IMR-90 (cell line): ENCODE results near the gene SET. TPM values are rescaled to one million over a fixed set of nuclear protein-coding genes. Genes with fewer than 3 reads are reported as not detected.

Experiments used
- ATAC-seq: fragments of 200-7000 bp; cut with Tn5 transposase; 2 replicates; pipeline ENCODE4 v1.9.1; 2020; ENCODE audit warnings: low read depth, mild to moderate bottlenecking, moderate library complexity
- BruUV-seq: library from RNA; stranded (reverse); fragments of 400-500 nt; replicated peaks from 2 replicates; lab custom pipeline; 2021; lab: Mats Ljungman, UMichigan
- CTCF ChIA-PET: fragments of 300-600 bp; formaldehyde crosslinking; extraction: SDS; loops from one replicate; lab custom pipeline; 2021; ENCODE audit warnings: antibody characterized with exemption; lab: Yijun Ruan, JAX
- POLR2A ChIA-PET: fragments of 300-600 bp; sonication (Branson Sonifier 250); formaldehyde crosslinking; loops from one replicate; lab custom pipeline; 2022; ENCODE audit warnings: antibody characterized with exemption; ENCODE audit not compliant: unreplicated experiment; lab: Charles Lee
- DNase-seq: peaks from one replicate; pipeline ENCODE4 v3.0.0; 2013
- H2AFZ ChIP-seq: replicated peaks from 2 replicates; pipeline ENCODE3; 2013; ENCODE audit warnings: low read length, mild to moderate bottlenecking; ENCODE audit not compliant: poor library complexity
- H2AK5ac ChIP-seq: 2 replicates; pipeline ENCODE4 v1.6.1; 2013; ENCODE audit warnings: low read depth, low read length, inconsistent platforms
- H2AK9ac ChIP-seq: replicated peaks from 2 replicates; pipeline ENCODE3; 2013; ENCODE audit warnings: mild to moderate bottlenecking, low read depth, low read length, moderate library complexity; ENCODE audit not compliant: poor library complexity
- H2BK120ac ChIP-seq: 2 replicates; pipeline ENCODE4 v1.6.1; 2013; ENCODE audit warnings: low read depth, low read length, inconsistent platforms
- H2BK15ac ChIP-seq: 3 replicates; pipeline ENCODE4 v1.6.1; 2013; ENCODE audit warnings: low read depth, low read length, inconsistent platforms
- H2BK20ac ChIP-seq: 2 replicates; pipeline ENCODE4 v1.6.1; 2013; ENCODE audit warnings: low read depth, mild to moderate bottlenecking, inconsistent platforms, low read length, moderate library complexity
- H2BK5ac ChIP-seq: 2 replicates; pipeline ENCODE4 v1.6.1; 2013; ENCODE audit warnings: mild to moderate bottlenecking, low read depth, low read length, inconsistent platforms; ENCODE audit not compliant: poor library complexity, severe bottlenecking
- H3K14ac ChIP-seq: replicated peaks from 2 replicates; pipeline ENCODE4 v1.6.1; 2013; ENCODE audit warnings: low read depth, low read length, inconsistent platforms
- H3K18ac ChIP-seq: 2 replicates; pipeline ENCODE4 v1.6.1; 2013; ENCODE audit warnings: low read depth, low read length, control low read depth
- H3K23ac ChIP-seq: 2 replicates; pipeline ENCODE4 v1.6.1; 2013; ENCODE audit warnings: low read depth, low read length, inconsistent platforms
- H3K27ac ChIP-seq: 2 replicates; pipeline ENCODE4 v1.5.1; 2013; ENCODE audit warnings: mild to moderate bottlenecking, control low read depth, low read length; ENCODE audit not compliant: insufficient read depth
- H3K27me3 ChIP-seq: 2 replicates; pipeline ENCODE4 v1.6.1; 2013; ENCODE audit warnings: low read length; ENCODE audit not compliant: control insufficient read depth, insufficient read depth
- H3K36me3 ChIP-seq: 2 replicates; pipeline ENCODE4 v1.6.1; 2013; ENCODE audit warnings: low read length, mixed read lengths; ENCODE audit not compliant: control insufficient read depth, insufficient read depth
- H3K4ac ChIP-seq: 2 replicates; pipeline ENCODE4 v1.6.1; 2013; ENCODE audit warnings: low read depth, low read length, inconsistent platforms
- H3K4me1 ChIP-seq: 2 replicates; pipeline ENCODE4 v1.6.1; 2013; ENCODE audit warnings: low read length, mixed read lengths; ENCODE audit not compliant: control insufficient read depth, insufficient read depth
- H3K4me2 ChIP-seq: 2 replicates; pipeline ENCODE4 v1.6.1; 2013; ENCODE audit warnings: low read depth, mild to moderate bottlenecking, control low read depth, low read length, moderate library complexity
- H3K4me3 ChIP-seq: 2 replicates; pipeline ENCODE4 v1.5.1; 2013; ENCODE audit warnings: low read depth, mild to moderate bottlenecking, control low read depth, low read length, moderate library complexity; ENCODE audit not compliant: insufficient read depth
- H3K56ac ChIP-seq: 2 replicates; pipeline ENCODE4 v1.6.1; 2013; ENCODE audit warnings: low read length, inconsistent platforms; ENCODE audit not compliant: insufficient read depth; ENCODE audit errors: extremely low read depth
- H3K79me1 ChIP-seq, 2 experiments: 2 replicates each; pipeline ENCODE4 v1.6.1; 2013; ENCODE audit warnings: low read length in 2 of 2, inconsistent platforms in 1 of 2, low read depth in 1 of 2
- H3K9ac ChIP-seq: 2 replicates; pipeline ENCODE4 v1.6.1; 2013; ENCODE audit warnings: low read depth, low read length, control low read depth
- H3K9me1 ChIP-seq: 2 replicates; pipeline ENCODE4 v1.6.1; 2013; ENCODE audit warnings: low read length, inconsistent platforms; ENCODE audit not compliant: insufficient read depth
- H3K9me3 ChIP-seq: 2 replicates; pipeline ENCODE4 v1.6.1; 2013; ENCODE audit warnings: low read length; ENCODE audit not compliant: control insufficient read depth, insufficient read depth
- H4K20me1 ChIP-seq: 2 replicates; pipeline ENCODE4 v1.6.1; 2013; ENCODE audit warnings: low read length, inconsistent platforms; ENCODE audit not compliant: insufficient read depth
- H4K5ac ChIP-seq: 2 replicates; pipeline ENCODE4 v1.6.1; 2013; ENCODE audit warnings: mild to moderate bottlenecking, low read depth, low read length, control low read depth
- H4K8ac ChIP-seq, 2 experiments: 2 replicates each; pipeline ENCODE4 v1.6.1; 2013; ENCODE audit warnings: low read depth in 2 of 2, low read length in 2 of 2, control low read depth in 1 of 2, inconsistent platforms in 1 of 2
- H4K91ac ChIP-seq: 2 replicates; pipeline ENCODE4 v1.6.1; 2013; ENCODE audit warnings: low read depth, low read length, inconsistent platforms; ENCODE audit not compliant: insufficient read depth
- BHLHE40 ChIP-seq: fragments of 150-350 bp; IDR thresholded peaks from 2 replicates; pipeline ENCODE4 v1.6.1; 2016; ENCODE audit warnings: mild to moderate bottlenecking, low read depth, low read length
- CEBPB ChIP-seq: IDR thresholded peaks from 2 replicates; pipeline ENCODE4 v1.6.1; 2012; ENCODE audit warnings: low read depth, low read length, improper control_type of control experiment
- CHD1 ChIP-seq: IDR thresholded peaks from 2 replicates; pipeline ENCODE4 v1.6.1; 2012; ENCODE audit warnings: low read depth, low read length, improper control_type of control experiment
- FOS ChIP-seq: fragments of 150-350 bp; IDR thresholded peaks from 2 replicates; pipeline ENCODE4 v1.6.1; 2016; ENCODE audit warnings: low read depth, low read length
- MAZ ChIP-seq: IDR thresholded peaks from 2 replicates; pipeline ENCODE4 v1.6.1; 2012; ENCODE audit warnings: low read depth, mild to moderate bottlenecking, low read length, improper control_type of control experiment, moderate library complexity, borderline replicate concordance
- MXI1 ChIP-seq: IDR thresholded peaks from 2 replicates; pipeline ENCODE4 v1.6.1; 2012; ENCODE audit warnings: low read depth, mild to moderate bottlenecking, low read length, moderate library complexity, borderline replicate concordance
- NFE2L2 ChIP-seq: fragments of 150-350 bp; IDR thresholded peaks from 2 replicates; pipeline ENCODE4 v1.6.1; 2016; ENCODE audit warnings: low read depth, mild to moderate bottlenecking, low read length
- RAD21 ChIP-seq: IDR thresholded peaks from 2 replicates; pipeline ENCODE4 v1.6.1; 2012; ENCODE audit warnings: low read length, improper control_type of control experiment
- RCOR1 ChIP-seq: IDR thresholded peaks from 2 replicates; pipeline ENCODE4 v1.6.1; 2012; ENCODE audit warnings: mild to moderate bottlenecking, low read length, improper control_type of control experiment; ENCODE audit not compliant: insufficient replicate concordance
- SMC3 ChIP-seq: fragments of 150-350 bp; IDR thresholded peaks from 2 replicates; pipeline ENCODE4 v1.6.1; 2016; ENCODE audit warnings: low read depth, mild to moderate bottlenecking, antibody characterized with exemption, low read length, moderate library complexity
- WGBS, 2 experiments: methylation state at CpG; one replicate each; pipeline versions ENCODE4 v1.1.5 to v1.1.7; 2013; ENCODE audit warnings: missing lambda C conversion rate in 2 of 2; ENCODE audit not compliant: insufficient read length in 1 of 2; ENCODE audit errors: extremely low coverage in 2 of 2; 5-methylcytosine and 5-hydroxymethylcytosine counted together
- dilution Hi-C: fragments of 300-500 bp; cut with HindIII; formaldehyde crosslinking; loops from one replicate; pipeline ENCODE4 v1.14.3; 2018; ENCODE audit warnings: low sequenced_read_pairs; ENCODE audit not compliant: unreplicated experiment
- in situ Hi-C: fragments of 300-500 bp; cut with MboI; formaldehyde crosslinking; loops from 3 replicates; pipeline ENCODE4 v1.14.3; 2019; ENCODE audit warnings: low sequenced_read_pairs, inconsistent platforms, mixed read lengths
- intact Hi-C: fragments of 100-400 bp; cut with micrococcal nuclease; formaldehyde crosslinking; loops from 2 replicates; pipeline ENCODE4 v1.10.0; 2022
- polyA plus RNA-seq, 3 experiments: library from polyadenylated mRNA; depleted of rRNA; stranded (reverse); fragments of >200 nt; gene quantifications; 2 replicates each; pipeline ENCODE4 v1.2.3, GENCODE V29; 2012; ENCODE audit warnings: low replicate concordance in 1 of 3
- total RNA-seq: library from RNA; depleted of rRNA; stranded (reverse); fragments of >200 nt; gene quantifications from 2 replicates; pipeline ENCODE4 v1.2.3, GENCODE V29; 2012

SET gene
- total and polyA plus RNA-seq, 2 of the 4 experiments (the other 2 are of a cell fraction) = 104 to 182 TPM

DNA sequence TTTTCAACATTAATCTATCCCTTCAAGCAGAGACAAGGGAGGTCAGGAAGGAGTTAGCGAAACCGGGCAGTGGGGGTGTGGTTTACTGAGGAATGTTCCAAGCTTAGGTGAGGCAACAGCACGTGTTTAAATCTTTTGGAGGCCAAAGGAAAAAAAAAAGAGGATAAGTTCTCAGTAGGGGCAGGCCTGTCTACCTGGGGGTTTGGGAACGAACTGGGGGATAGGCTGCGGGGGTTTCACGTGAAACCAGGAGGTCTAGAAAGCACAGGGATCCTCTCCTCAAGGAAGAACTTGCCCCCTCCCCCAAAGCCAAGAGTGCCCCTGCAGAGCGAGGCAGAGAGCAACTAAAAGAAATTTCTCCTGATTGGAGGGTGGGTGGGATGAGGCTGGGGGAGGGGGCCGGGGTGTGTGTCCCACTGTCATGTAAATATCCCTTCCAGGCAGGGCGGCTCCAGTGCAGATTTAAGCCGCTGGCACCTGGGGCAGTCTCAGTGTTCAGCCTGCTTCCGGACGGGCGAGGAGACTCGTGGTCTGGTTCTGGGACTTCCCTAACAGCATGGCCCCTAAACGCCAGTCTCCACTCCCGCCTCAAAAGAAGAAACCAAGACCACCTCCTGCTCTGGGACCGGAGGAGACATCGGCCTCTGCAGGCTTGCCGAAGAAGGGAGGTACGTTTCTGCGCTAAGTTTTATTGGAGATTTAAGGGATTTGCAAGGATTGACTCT is 5.5 kb upstream of the SET start:
- peak overlapping the region; percentile 46; the same call in 1 of the 2 replicates for H2BK20ac ChIP-seq
- H2AFZ ChIP-seq = peak overlapping the region; percentile 82
- H3K79me1 ChIP-seq = peaks cover 27 to 52% of the 10 kb centered on the region in 2 experiments
- peak; percentile 34 for ATAC-seq
- 0 out of 3 replicates have a peak overlapping the region, but pooled peaks have one; percentile 29 for H2BK15ac ChIP-seq
- peak overlapping the region; percentile 93 for H3K4me2 ChIP-seq
- H3K4ac ChIP-seq = peak overlapping the region; percentile 98
- peak overlapping the region; percentile 43 for H3K18ac ChIP-seq
- in situ Hi-C loops (no loop called here), dilution Hi-C loops (no loop called here), intact Hi-C loops (no loop called here)
- peak; percentile 19 for DNase-seq
- TF ChIP-seq BHLHE40 = peak; percentile 60
- no peak for TF ChIP-seq RCOR1
- TF ChIP-seq FOS = no peak
- TF ChIP-seq RAD21 = no peak
- TF ChIP-seq SMC3 = no peak
- peak; percentile 42; the same call in 1 of the 2 replicates for TF ChIP-seq MXI1
- no peak for TF ChIP-seq MAZ
- TF ChIP-seq CHD1 = no peak
- TF ChIP-seq CEBPB = 0 out of 2 replicates have a peak, but pooled peaks have one; percentile 8
- no peak for TF ChIP-seq NFE2L2
- BruUV-seq = no TSS peak
- WGBS, 2 experiments = 3% methylated on average over 6 of the region's 21 CpGs; no CpG with 5 or more reads in 1 of the 2 experiments
- H3K27me3 ChIP-seq = no peaks in the 10 kb centered on the region
- peak overlapping the region; percentile 84 for H2AK5ac ChIP-seq
- H4K20me1 ChIP-seq = no peaks in the 10 kb centered on the region
- peak overlapping the region; percentile 59 for H4K5ac ChIP-seq
- peak overlapping the region; percentile 99 for H2AK9ac ChIP-seq
- ChIA-PET POLR2A (interaction anchor here (0.7 kb wide), 1 partner anchor 40 kb away, joined by 5 read pairs; no protein-coding TSS in a partner anchor), CTCF (no interaction called here)
- H3K27ac ChIP-seq = peak overlapping the region; percentile 68
- H3K14ac ChIP-seq = peak overlapping the region; percentile 100
- peaks cover 22% of the 10 kb centered on the region for H3K9me1 ChIP-seq
- H4K91ac ChIP-seq = peak overlapping the region; percentile 76
- H3K36me3 ChIP-seq = no peaks in the 10 kb centered on the region
- H3K9ac ChIP-seq = peak overlapping the region; percentile 82
- H3K4me3 ChIP-seq = peak overlapping the region; percentile 57
- peak overlapping the region; percentile 61 for H2BK120ac ChIP-seq
- peak overlapping the region; percentile 71 to 97 for H4K8ac ChIP-seq
- peak overlapping the region; percentile 98 for H3K23ac ChIP-seq
- peak overlapping the region; percentile 61 for H2BK5ac ChIP-seq
- no peaks in the 10 kb centered on the region for H3K9me3 ChIP-seq
- H3K56ac ChIP-seq = peak overlapping the region; percentile 78
- peaks cover 17% of the 10 kb centered on the region for H3K4me1 ChIP-seq
